ENCODE measurements around the gene VPS35L. TPM values are rescaled to one million over a fixed set of nuclear protein-coding genes. Genes with fewer than 3 reads are reported as not detected.

VPS35L gene
- total and polyA plus RNA-seq, 2 of the 13 experiments (the other 11 are each of a cell fraction or from before 2014, with no cell fraction given), result 1.4 to 1.6 TPM

DNA sequence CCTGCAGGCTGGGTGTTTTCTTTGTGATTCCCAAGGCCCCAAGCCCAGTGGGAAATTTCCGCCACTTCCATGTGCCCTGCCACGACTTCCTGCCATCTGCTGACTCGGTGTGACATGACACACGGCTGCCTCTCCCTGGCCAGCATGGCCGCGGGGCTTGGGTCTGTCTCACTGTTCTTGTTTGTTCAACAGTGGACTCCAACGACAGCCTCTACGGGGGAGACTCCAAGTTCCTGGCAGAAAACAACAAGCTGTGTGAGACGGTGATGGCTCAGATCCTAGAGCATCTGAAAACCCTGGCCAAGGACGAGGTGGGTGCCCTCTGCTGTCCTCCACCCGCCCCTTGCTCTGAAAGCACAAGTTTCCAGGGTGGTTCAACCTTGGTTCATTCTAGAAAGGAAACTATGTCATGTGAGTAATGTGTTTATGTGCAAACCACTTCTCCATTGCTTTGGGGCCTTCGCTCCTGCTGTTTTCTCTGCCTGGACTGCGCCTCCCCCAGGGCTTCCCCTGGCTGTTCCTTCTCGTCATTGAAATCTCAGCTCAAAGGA lies 135.7 kb downstream of the VPS35L start:
- ATAC-seq, result peak; percentile 28
- Histone ChIP-seq H3K4me1 (ENCODE audit: insufficient read depth, low read length) (no peaks in the 10 kb centered on the region), H3K9me3 (ENCODE audit: low read length) (no peaks in the 10 kb centered on the region), H3K27me3 (ENCODE audit: control insufficient read depth in 1 of 2, insufficient read depth in 2 of 2, low read length in 2 of 2) (no peaks in the 10 kb centered on the region), H3K9ac (ENCODE audit: insufficient read depth, low read depth, low read length) (no peak overlapping the region), H3K36me3 (replicated peaks in 1 of 2; ENCODE audit: control insufficient read depth in 1 of 2, insufficient read depth in 2 of 2, low read length in 2 of 2) (no peaks in the 10 kb centered on the region), H2AFZ (ENCODE audit: low read length) (no peak overlapping the region), H3K4me3 (replicated peaks in 1 of 3; ENCODE audit: insufficient read depth in 1 of 3, low read depth in 2 of 3, low read length in 3 of 3) (no peak overlapping the region), H3K4me2 (ENCODE audit: low read depth, low read length) (no peak overlapping the region), H3K79me2 (ENCODE audit: insufficient read depth, low read length) (no peaks in the 10 kb centered on the region), H3K27ac (ENCODE audit: extremely low read length, insufficient read depth, low read length) (no peak overlapping the region), H4K20me1 (ENCODE audit: insufficient read depth, low read length) (no peaks in the 10 kb centered on the region)
- ChIA-PET CTCF (ENCODE audit: low intra/inter-chr PET ratio, low total read pairs) (no interaction called here), POLR2A (no interaction called here)
- intact Hi-C loops (cut with micrococcal nuclease; ENCODE audit: unreplicated experiment), result no loop called here
- BruUV-seq (replicated peaks), result no TSS peak
- no peak for DNase-seq (ENCODE audit: low spot score)
- FAIRE-seq, result no peak
- in situ Hi-C loops (cut with HindIII; ENCODE audit: extremely low pct_ligation_motif_present, low pct_unique_long_range_greater_than_20kb), result no loop called here
- 79% methylated on average over 13 of the region's 14 CpGs for WGBS (ENCODE audit: low lambda C conversion rate)
- TF ChIP-seq SMAD1 (CRISPR knock-in tag; IDR thresholded peaks at IDR 0.05; ENCODE audit: borderline replicate concordance, low read depth) (no peak), ZBTB38 (CRISPR knock-in tag; IDR thresholded peaks at IDR 0.05) (peak; percentile 41; the same call in 1 of the 2 replicates), ZNF574 (CRISPR knock-in tag; IDR thresholded peaks at IDR 0.05) (no peak), ZNF563 (CRISPR knock-in tag; IDR thresholded peaks at IDR 0.05) (no peak), ZNF687 (CRISPR knock-in tag; IDR thresholded peaks at IDR 0.05) (0 out of 2 replicates have a peak, but pooled peaks have one; percentile 20), CHCHD3 (CRISPR knock-in tag; IDR thresholded peaks at IDR 0.05) (no peak), ZNF605 (CRISPR knock-in tag; IDR thresholded peaks at IDR 0.05) (0 out of 2 replicates have a peak, but pooled peaks have one; percentile 23), KLF16 (CRISPR knock-in tag; IDR thresholded peaks at IDR 0.05) (no peak), ZNF567 (CRISPR knock-in tag; IDR thresholded peaks at IDR 0.05; ENCODE audit: borderline replicate concordance) (no peak), CTCF (CRISPR knock-in tag; IDR thresholded peaks at IDR 0.05) (0 out of 2 replicates have a peak, but pooled peaks have one; percentile 10)
- TF ChIP-seq, protein P1, sequence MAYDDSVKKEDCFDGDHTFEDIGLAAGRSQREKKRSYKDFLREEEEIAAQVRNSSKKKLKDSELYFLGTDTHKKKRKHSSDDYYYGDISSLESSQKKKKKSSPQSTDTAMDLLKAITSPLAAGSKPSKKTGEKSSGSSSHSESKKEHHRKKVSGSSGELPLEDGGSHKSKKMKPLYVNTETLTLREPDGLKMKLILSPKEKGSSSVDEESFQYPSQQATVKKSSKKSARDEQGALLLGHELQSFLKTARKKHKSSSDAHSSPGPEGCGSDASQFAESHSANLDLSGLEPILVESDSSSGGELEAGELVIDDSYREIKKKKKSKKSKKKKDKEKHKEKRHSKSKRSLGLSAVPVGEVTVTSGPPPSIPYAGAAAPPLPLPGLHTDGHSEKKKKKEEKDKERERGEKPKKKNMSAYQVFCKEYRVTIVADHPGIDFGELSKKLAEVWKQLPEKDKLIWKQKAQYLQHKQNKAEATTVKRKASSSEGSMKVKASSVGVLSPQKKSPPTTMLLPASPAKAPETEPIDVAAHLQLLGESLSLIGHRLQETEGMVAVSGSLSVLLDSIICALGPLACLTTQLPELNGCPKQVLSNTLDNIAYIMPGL (CRISPR knock-in tag; IDR thresholded peaks at IDR 0.05; ENCODE audit: borderline replicate concordance in 1 of 2, low read depth in 1 of 2), result no peak

All from HepG2 (cell line).